AG04449 (cell line): Measurements from ENCODE around the gene FILIP1L.

Experiments
- CTCF ChIA-PET: fragments of 350-600 bp; formaldehyde crosslinking; extraction: SDS; loops from one replicate; lab custom pipeline; 2021; ENCODE audit warnings: antibody characterized with exemption; lab: Yijun Ruan, JAX
- POLR2A ChIA-PET: fragments of 400-600, 350-600 bp; formaldehyde crosslinking; extraction: SDS; loops from one replicate; lab custom pipeline; 2020; ENCODE audit warnings: antibody characterized with exemption, inconsistent platforms; lab: Yijun Ruan, JAX
- DNase-seq: peaks from one replicate; pipeline ENCODE4 v3.0.0-alpha.2; 2010; ENCODE audit warnings: low read depth, low spot score
- H3K4me3 ChIP-seq: 2 replicates; pipeline ENCODE4 v1.5.1; 2011; ENCODE audit warnings: low read depth, mild to moderate bottlenecking, control low read depth, low read length
- CTCF ChIP-seq: IDR thresholded peaks from one replicate; pipeline ENCODE4 v1.5.1; 2011; ENCODE audit warnings: mild to moderate bottlenecking, moderate library complexity, low read length, control low read depth, inconsistent platforms; ENCODE audit not compliant: insufficient read depth; ENCODE audit errors: missing control alignments

The FILIP1L gene

GRCh38 chr3:100020876-100021644, 93.2 kb downstream of the FILIP1L start:
- TF ChIP-seq CTCF = no peak
- ChIA-PET POLR2A (no interaction called here), CTCF (interaction anchor here (0.7 to 2.5 kb wide), 8 partner anchors 10 to 233 kb away, joined by 3 to 11 read pairs (median 3); no protein-coding TSS in a partner anchor)
- H3K4me3 ChIP-seq = no peak overlapping the region
- no peak for DNase-seq

- CTCF ChIA-PET = interaction anchor here (0.7 to 2.5 kb wide), 3 partner anchors 12 to 234 kb away, joined by 3 to 11 read pairs (median 3); no protein-coding TSS in a partner anchor
- DNase-seq = no peak
- no peak overlapping the region for H3K4me3 ChIP-seq
- TF ChIP-seq CTCF = no peak
- POLR2A ChIA-PET = no interaction called here
These were observed 94.6 kb downstream of the FILIP1L start for GRCh38 chr3:100019719-100020118.

- ChIA-PET CTCF (interaction anchor here (1.1 kb wide), 1 partner anchor 10 kb away, joined by 3 read pairs; no protein-coding TSS in a partner anchor), POLR2A (no interaction called here)
- no peak overlapping the region for H3K4me3 ChIP-seq
- no peak for TF ChIP-seq CTCF
- DNase-seq = no peak
These were observed 95.5 kb downstream of the FILIP1L start for GRCh38 chr3:100018806-100019205.

- no peak for DNase-seq
- ChIA-PET CTCF (interaction anchor here (1.7 kb wide), 1 partner anchor 16 kb away, joined by 6 read pairs; no protein-coding TSS in a partner anchor), POLR2A (no interaction called here)
- no peak for TF ChIP-seq CTCF
- H3K4me3 ChIP-seq = no peak overlapping the region
These were observed 104.2 kb downstream of the FILIP1L start for GRCh38 chr3:100010087-100010417.

- POLR2A ChIA-PET = no interaction called here
- no peak overlapping the region for H3K4me3 ChIP-seq
- TF ChIP-seq CTCF = no peak
- CTCF ChIA-PET = interaction anchor here (1.7 kb wide), 1 partner anchor 16 kb away, joined by 6 read pairs; no protein-coding TSS in a partner anchor
- no peak for DNase-seq
These were observed 104.8 kb downstream of the FILIP1L start for GRCh38 chr3:100009276-100010086.
